HCT116 (cell line): ENCODE results near the gene PI16. TPM values are rescaled to one million over a fixed set of nuclear protein-coding genes. Genes with fewer than 3 reads are reported as not detected.

ENCODE experiments used
- ATAC-seq: fragments of 200-7000 bp; cut with Tn5 transposase; 2 replicates; pipeline ENCODE4 v1.9.1; 2020; ENCODE audit warnings: mild to moderate bottlenecking, moderate library complexity
- BruUV-seq: library from RNA; stranded (reverse); fragments of 400-500 nt; replicated peaks from 2 replicates; lab custom pipeline; 2021; lab: Mats Ljungman, UMichigan
- CTCF ChIA-PET: fragments of 300-600 bp; sonication (Branson Sonifier 250); formaldehyde crosslinking; loops from one replicate; lab custom pipeline; 2021; ENCODE audit warnings: antibody characterized with exemption; lab: Charles Lee
- POLR2A ChIA-PET: fragments of 300-600, 350-600 bp; sonication (Branson Sonifier 250); formaldehyde crosslinking; loops from one replicate; lab custom pipeline; 2021; ENCODE audit warnings: antibody characterized with exemption; lab: Charles Lee
- RAD21 ChIA-PET, 2 experiments: fragments of 300-600 bp; sonication (Branson Sonifier 250); formaldehyde crosslinking; loops; one replicate each; lab custom pipeline; 2023; ENCODE audit warnings: low total read pairs in 2 of 2; ENCODE audit not compliant: uncharacterized antibody in 2 of 2, unreplicated experiment in 2 of 2, low non-redundant PET in 1 of 2; lab: Charles Lee
- DNase-seq: peaks from one replicate; pipeline ENCODE4 v3.0.0-alpha.2; 2010; ENCODE audit warnings: low read depth, low spot score
- H2AFZ ChIP-seq: fragments of 200-600 bp; shearing (Covaris generic), sonication (generic); 2 replicates; pipeline ENCODE4 v1.6.1; 2017; ENCODE audit warnings: low read depth, mixed run types, mixed read lengths, antibody characterized with exemption, low read length; ENCODE audit not compliant: poor library complexity, severe bottlenecking
- H3K27ac ChIP-seq: 2 replicates; pipeline ENCODE4 v1.5.1; 2012; ENCODE audit warnings: low read depth, low read length
- H3K27me3 ChIP-seq: fragments of 200-600 bp; sonication (generic); 2 replicates; pipeline ENCODE4 v1.6.1; 2016; ENCODE audit warnings: mixed run types, low read length, mixed read lengths; ENCODE audit not compliant: insufficient read depth
- H3K36me3 ChIP-seq, 2 experiments: fragments of 200-500 bp in 1 of 2; fragments of 200-600 bp in 1 of 2; sonication (Bioruptor generic) in 1 of 2; sonication (generic) in 1 of 2; 2 replicates each; pipeline versions ENCODE4 v1.5.1 to v1.6.1; 2014 to 2016; ENCODE audit warnings: low read length in 2 of 2, inconsistent platforms in 1 of 2, mixed read lengths in 1 of 2, mixed run types in 1 of 2; ENCODE audit not compliant: insufficient read depth in 2 of 2, control insufficient read depth in 1 of 2
- H3K4me1 ChIP-seq, 2 experiments: fragments of 200-600 bp in 1 of 2; sonication (generic) in 1 of 2; 2 replicates each; pipeline versions ENCODE4 v1.5.1 to v1.6.1; 2012 to 2017; ENCODE audit warnings: low read length in 2 of 2, inconsistent platforms in 1 of 2, mild to moderate bottlenecking in 1 of 2, mixed read lengths in 1 of 2, mixed run types in 1 of 2, moderate library complexity in 1 of 2; ENCODE audit not compliant: insufficient read depth in 2 of 2, control insufficient read depth in 1 of 2
- H3K4me2 ChIP-seq: fragments of 200-600 bp; sonication (generic); 2 replicates; pipeline ENCODE4 v1.6.1; 2017; ENCODE audit warnings: mixed run types, low read length, mixed read lengths
- H3K4me3 ChIP-seq, 2 experiments: fragments of 200-600 bp in 1 of 2; sonication (generic) in 1 of 2; replicated peaks in 1 of 2; 2 replicates each; pipeline ENCODE4 v1.5.1; 2011 to 2016; ENCODE audit warnings: low read length in 2 of 2, control low read depth in 1 of 2, low read depth in 1 of 2, mild to moderate bottlenecking in 1 of 2, mixed read lengths in 1 of 2, mixed run types in 1 of 2
- H3K79me2 ChIP-seq: fragments of 200-600 bp; sonication (generic); 2 replicates; pipeline ENCODE4 v1.6.1; 2017; ENCODE audit warnings: mild to moderate bottlenecking, mixed run types, low read length, moderate library complexity, mixed read lengths; ENCODE audit not compliant: insufficient read depth
- H3K9ac ChIP-seq: fragments of 200-600 bp; sonication (generic); 2 replicates; pipeline ENCODE4 v1.6.1; 2016; ENCODE audit warnings: low read length, mixed read lengths
- H3K9me2 ChIP-seq: fragments of 200-600 bp; sonication (generic), shearing (Covaris generic); 2 replicates; pipeline ENCODE4 v1.6.1; 2017; ENCODE audit warnings: mixed run types, mild to moderate bottlenecking, moderate library complexity; ENCODE audit not compliant: insufficient read depth
- H3K9me3 ChIP-seq, 2 experiments: fragments of 200-500 bp in 1 of 2; fragments of 200-600 bp in 1 of 2; sonication (Bioruptor generic) in 1 of 2; sonication (generic) in 1 of 2; 2 replicates each; pipeline ENCODE4 v1.6.1; 2014 to 2017; ENCODE audit warnings: low read length in 2 of 2, mixed read lengths in 2 of 2, inconsistent platforms in 1 of 2, low read depth in 1 of 2, mild to moderate bottlenecking in 1 of 2, mixed run types in 1 of 2, moderate library complexity in 1 of 2; ENCODE audit not compliant: control insufficient read depth in 1 of 2, insufficient read depth in 1 of 2
- H4K20me1 ChIP-seq: fragments of 200-600 bp; sonication (generic), shearing (Covaris generic); 2 replicates; pipeline ENCODE4 v1.6.1; 2017; ENCODE audit warnings: mixed run types, mild to moderate bottlenecking, moderate library complexity; ENCODE audit not compliant: insufficient read depth
- CTCF ChIP-seq, 3 experiments: fragments of 200-600 bp in 1 of 3; sonication (generic) in 1 of 3; IDR thresholded peaks in 2 of 3; conservative IDR thresholded peaks in 1 of 3; 2 replicates each; pipeline ENCODE4 v1.5.1; 2012 to 2017; ENCODE audit warnings: low read depth in 2 of 3, low read length in 2 of 3, antibody characterized with exemption in 1 of 3, borderline replicate concordance in 1 of 3, control low read depth in 1 of 3, mild to moderate bottlenecking in 1 of 3, mixed read lengths in 1 of 3, mixed run types in 1 of 3, moderate library complexity in 1 of 3; ENCODE audit not compliant: insufficient read depth in 1 of 3
- FOSL1 ChIP-seq: IDR thresholded peaks from 2 replicates; pipeline ENCODE4 v1.6.1; 2012; ENCODE audit warnings: low read depth
- JUND ChIP-seq: IDR thresholded peaks from 2 replicates; pipeline ENCODE4 v1.6.1; 2012
- POLR2AphosphoS5 ChIP-seq: IDR thresholded peaks from 2 replicates; pipeline ENCODE4 v1.6.1; 2011; ENCODE audit warnings: mild to moderate bottlenecking, low read depth, low read length, moderate library complexity
- ZFX ChIP-seq: fragments of 450-650 bp; IDR thresholded peaks from 2 replicates; pipeline ENCODE4 v1.6.1; 2017
- ZNF274 ChIP-seq: fragments of 200-500 bp; sonication (Bioruptor generic); IDR thresholded peaks from 2 replicates; pipeline ENCODE4 v1.6.1; 2014; ENCODE audit warnings: mild to moderate bottlenecking, low read depth, low read length, inconsistent platforms
- intact Hi-C: fragments of 100-400 bp; cut with micrococcal nuclease; formaldehyde crosslinking; loops from 2 replicates; pipeline ENCODE4 v1.10.0; 2022
- total RNA-seq: library from RNA; stranded (reverse); gene quantifications from one replicate; pipeline ENCODE4 v1.2.1, GENCODE V29; 2021; ENCODE audit not compliant: unreplicated experiment
- TF ChIP-seq, protein P1 (sequence below): IDR thresholded peaks from 2 replicates; pipeline ENCODE4 v1.6.1; 2012

Gene PI16
- total RNA-seq, 1 experiment from 2014 or later: 0.59 TPM

DNA sequence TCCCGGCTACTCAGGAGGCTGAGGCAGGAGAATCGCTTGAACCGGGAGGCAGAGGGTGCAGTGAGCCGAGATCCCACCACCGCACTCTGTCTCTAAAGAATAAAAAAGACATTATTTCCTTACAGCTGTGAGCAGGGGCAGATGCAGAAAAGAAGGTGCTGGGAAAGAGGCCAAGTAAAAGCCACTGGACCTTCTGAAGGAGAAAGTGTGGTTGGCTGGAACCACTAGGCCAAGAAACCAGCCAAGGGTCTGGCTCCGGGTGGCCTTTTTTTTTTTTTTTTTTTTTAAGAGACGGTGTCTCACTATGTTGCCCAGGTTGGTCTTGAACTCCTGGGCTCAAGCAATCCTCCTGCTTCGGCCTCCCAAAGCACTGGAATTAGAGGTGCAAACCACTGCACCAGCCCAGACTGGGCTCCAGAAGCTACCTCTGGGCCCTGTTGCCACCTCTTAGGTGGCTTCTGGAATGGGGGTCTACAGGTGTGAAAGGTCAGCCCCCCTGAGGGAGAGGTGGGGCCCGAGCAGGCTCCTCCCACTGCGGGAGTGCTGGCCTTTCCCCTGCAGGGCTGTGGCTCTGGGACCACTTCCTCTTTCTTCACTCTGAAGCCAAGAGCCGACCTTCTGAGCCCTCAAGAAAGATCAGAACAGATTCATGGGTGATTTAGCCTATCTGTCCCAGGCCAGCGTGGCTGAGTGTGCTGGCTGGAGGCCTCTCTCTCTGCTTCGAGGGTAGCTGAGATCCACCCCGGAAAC is 50.7 kb downstream of the PI16 start, which contains the start of gene FGD2:
Gene FGD2 (plus strand): TSS at position 595 of the 750 bp plus-strand sequence. CDS start 163 bp downstream, outside the sequence.
- no peak for DNase-seq
- POLR2A ChIA-PET: no interaction called here
- no peaks in the 10 kb centered on the region for H3K79me2 ChIP-seq
- ATAC-seq: no peak
- no TSS peak for BruUV-seq
- no peak for TF ChIP-seq CTCF (IDR thresholded peaks at IDR 0.05 in 2 of 3, conservative IDR thresholded peaks at IDR 0.05 in 1 of 3; ENCODE audit: borderline replicate concordance in 1 of 3, insufficient read depth in 1 of 3, low read depth in 2 of 3, low read length in 2 of 3)
- TF ChIP-seq ZFX: no peak
- TF ChIP-seq POLR2AphosphoS5: no peak
- no peak for TF ChIP-seq FOSL1
- TF ChIP-seq ZNF274: no peak
- no peak for TF ChIP-seq JUND
- TF ChIP-seq, protein P1, sequence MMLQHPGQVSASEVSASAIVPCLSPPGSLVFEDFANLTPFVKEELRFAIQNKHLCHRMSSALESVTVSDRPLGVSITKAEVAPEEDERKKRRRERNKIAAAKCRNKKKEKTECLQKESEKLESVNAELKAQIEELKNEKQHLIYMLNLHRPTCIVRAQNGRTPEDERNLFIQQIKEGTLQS: no peak
- TF ChIP-seq, all 23 proteins: peak for 0
- H3K9me3 ChIP-seq: no peaks in the 10 kb centered on the region
- H3K27ac ChIP-seq: no peak within 1 kb of the TSS
- no peaks in the 10 kb centered on the region for H3K36me3 ChIP-seq
- intact Hi-C loops: no loop called here
- no peak within 1 kb of the TSS for H3K9ac ChIP-seq
- no peaks in the 10 kb centered on the region for H3K27me3 ChIP-seq
- no peaks in the 10 kb centered on the region for H3K9me2 ChIP-seq
- H3K4me2 ChIP-seq: no peak within 1 kb of the TSS
- ChIA-PET CTCF (no interaction called here), RAD21 (no interaction called here)
- H3K4me1 ChIP-seq: no peaks in the 10 kb centered on the region
- H2AFZ ChIP-seq: no peak within 1 kb of the TSS
- no peaks in the 10 kb centered on the region for H4K20me1 ChIP-seq
- H3K4me3 ChIP-seq: no peak within 1 kb of the TSS
